HEK293T (cell line): ENCODE measurements around the gene ZDHHC14.

Experiments
- CTCF ChIA-PET: fragments of 350-600 bp; formaldehyde crosslinking; extraction: SDS; loops from one replicate; lab custom pipeline; 2021; ENCODE audit warnings: antibody characterized with exemption, inconsistent platforms; lab: Yijun Ruan, JAX
- POLR2A ChIA-PET: fragments of 350-600 bp; formaldehyde crosslinking; extraction: SDS; loops from one replicate; lab custom pipeline; 2020; ENCODE audit warnings: antibody characterized with exemption, inconsistent platforms; lab: Yijun Ruan, JAX
- DNase-seq: peaks from one replicate; pipeline ENCODE4 v3.0.0; 2012; ENCODE audit warnings: mixed read lengths; ENCODE audit errors: extremely low spot score
- ARNT ChIP-seq: fragments of 450-650 bp; IDR thresholded peaks from 2 replicates; pipeline ENCODE4 v1.6.1; 2017; ENCODE audit warnings: mild to moderate bottlenecking
- BHLHE40 ChIP-seq: fragments of 450-650 bp; IDR thresholded peaks from 2 replicates; pipeline ENCODE4 v1.6.1; 2016; ENCODE audit warnings: mild to moderate bottlenecking, moderate library complexity, borderline replicate concordance
- CTBP1 ChIP-seq: fragments of 450-650 bp; IDR thresholded peaks from 2 replicates; pipeline ENCODE4 v1.6.1; 2016; ENCODE audit warnings: borderline replicate concordance
- ELF4 ChIP-seq: fragments of 450-650 bp; IDR thresholded peaks from 2 replicates; pipeline ENCODE4 v1.6.1; 2017; ENCODE audit warnings: antibody characterized with exemption
- FOXA1 ChIP-seq: fragments of 450-650 bp; IDR thresholded peaks from 2 replicates; pipeline ENCODE4 v1.6.1; 2016; ENCODE audit warnings: mild to moderate bottlenecking
- FOXK2 ChIP-seq: fragments of 450-650 bp; IDR thresholded peaks from 2 replicates; pipeline ENCODE4 v1.6.1; 2016; ENCODE audit warnings: mild to moderate bottlenecking
- FOXM1 ChIP-seq: fragments of 450-650 bp; IDR thresholded peaks from 2 replicates; pipeline ENCODE4 v1.6.1; 2017; ENCODE audit warnings: mild to moderate bottlenecking, borderline replicate concordance
- HDGF ChIP-seq: fragments of 450-650 bp; IDR thresholded peaks from 2 replicates; pipeline ENCODE4 v1.6.1; 2017; ENCODE audit warnings: antibody characterized with exemption, borderline replicate concordance
- L3MBTL2 ChIP-seq: fragments of 450-650 bp; conservative IDR thresholded peaks from 2 replicates; pipeline ENCODE4 v1.6.1; 2016; ENCODE audit warnings: mild to moderate bottlenecking
- LEF1 ChIP-seq: fragments of 450-650 bp; IDR thresholded peaks from 2 replicates; pipeline ENCODE4 v1.6.1; 2017; ENCODE audit warnings: mild to moderate bottlenecking, borderline replicate concordance
- NFRKB ChIP-seq: fragments of 450-650 bp; IDR thresholded peaks from 2 replicates; pipeline ENCODE4 v1.6.1; 2016; ENCODE audit warnings: mild to moderate bottlenecking, moderate library complexity
- SP1 ChIP-seq: fragments of 450-650 bp; IDR thresholded peaks from 2 replicates; pipeline ENCODE4 v1.6.1; 2017
- SUZ12 ChIP-seq: fragments of 450-650 bp; IDR thresholded peaks from 2 replicates; pipeline ENCODE4 v1.6.1; 2016; ENCODE audit warnings: mild to moderate bottlenecking
- TARDBP ChIP-seq: fragments of 450-650 bp; IDR thresholded peaks from 2 replicates; pipeline ENCODE4 v1.6.1; 2016
- ZNF384 ChIP-seq: fragments of 450-650 bp; IDR thresholded peaks from 2 replicates; pipeline ENCODE4 v1.6.1; 2016
- TF ChIP-seq, protein P1 (sequence below): fragments of 450-650 bp; IDR thresholded peaks from 2 replicates; pipeline ENCODE4 v1.6.1; 2016

ZDHHC14 gene

DNA sequence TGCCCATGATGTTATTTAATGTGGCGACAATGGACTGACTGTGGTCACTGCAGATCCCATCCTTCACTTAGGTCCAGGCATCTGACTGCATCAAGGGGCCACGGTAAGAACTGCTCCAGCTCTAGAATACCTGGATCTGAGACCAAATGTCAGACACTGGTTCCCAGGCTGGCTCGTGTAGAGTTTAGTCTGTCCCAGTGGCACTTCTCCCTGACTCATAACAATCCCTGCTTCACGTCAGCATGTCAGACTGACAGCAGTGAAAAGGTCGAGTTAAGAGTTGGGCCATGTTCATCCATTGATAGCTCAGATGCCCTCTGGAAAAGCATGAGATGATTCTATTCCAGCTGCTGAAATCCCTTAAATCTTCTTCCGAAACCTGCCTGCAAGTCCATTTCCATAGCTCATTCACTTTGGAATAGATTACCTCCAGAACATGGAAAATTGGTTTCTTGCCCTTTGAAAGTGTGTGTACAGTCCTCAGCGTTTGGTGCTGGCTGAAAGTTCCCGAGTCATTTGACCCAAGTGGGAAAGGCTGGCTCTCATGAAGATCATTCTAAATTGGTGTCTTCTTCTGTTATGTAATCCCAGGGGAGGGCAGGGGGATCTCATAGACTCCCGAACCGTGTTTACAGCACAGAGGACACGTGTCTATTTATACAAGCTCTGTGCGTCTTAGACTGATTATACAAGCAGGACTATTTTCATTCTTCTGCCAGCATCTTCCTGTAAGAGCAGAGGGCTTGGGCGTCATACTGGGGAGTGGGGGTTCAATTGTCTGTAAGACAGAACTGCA is 160.8 kb downstream of the ZDHHC14 start:
- TF ChIP-seq ZNF384 (no peak), LEF1 (no peak), FOXM1 (no peak), BHLHE40 (no peak), FOXA1 (no peak), SP1 (no peak), ARNT (no peak), ELF4 (no peak)
- TF ChIP-seq, protein P1, sequence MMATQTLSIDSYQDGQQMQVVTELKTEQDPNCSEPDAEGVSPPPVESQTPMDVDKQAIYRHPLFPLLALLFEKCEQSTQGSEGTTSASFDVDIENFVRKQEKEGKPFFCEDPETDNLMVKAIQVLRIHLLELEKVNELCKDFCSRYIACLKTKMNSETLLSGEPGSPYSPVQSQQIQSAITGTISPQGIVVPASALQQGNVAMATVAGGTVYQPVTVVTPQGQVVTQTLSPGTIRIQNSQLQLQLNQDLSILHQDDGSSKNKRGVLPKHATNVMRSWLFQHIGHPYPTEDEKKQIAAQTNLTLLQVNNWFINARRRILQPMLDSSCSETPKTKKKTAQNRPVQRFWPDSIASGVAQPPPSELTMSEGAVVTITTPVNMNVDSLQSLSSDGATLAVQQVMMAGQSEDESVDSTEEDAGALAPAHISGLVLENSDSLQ = no peak
- CTCF ChIA-PET = no interaction called here
- no peak for DNase-seq
- POLR2A ChIA-PET = no interaction called here

DNA sequence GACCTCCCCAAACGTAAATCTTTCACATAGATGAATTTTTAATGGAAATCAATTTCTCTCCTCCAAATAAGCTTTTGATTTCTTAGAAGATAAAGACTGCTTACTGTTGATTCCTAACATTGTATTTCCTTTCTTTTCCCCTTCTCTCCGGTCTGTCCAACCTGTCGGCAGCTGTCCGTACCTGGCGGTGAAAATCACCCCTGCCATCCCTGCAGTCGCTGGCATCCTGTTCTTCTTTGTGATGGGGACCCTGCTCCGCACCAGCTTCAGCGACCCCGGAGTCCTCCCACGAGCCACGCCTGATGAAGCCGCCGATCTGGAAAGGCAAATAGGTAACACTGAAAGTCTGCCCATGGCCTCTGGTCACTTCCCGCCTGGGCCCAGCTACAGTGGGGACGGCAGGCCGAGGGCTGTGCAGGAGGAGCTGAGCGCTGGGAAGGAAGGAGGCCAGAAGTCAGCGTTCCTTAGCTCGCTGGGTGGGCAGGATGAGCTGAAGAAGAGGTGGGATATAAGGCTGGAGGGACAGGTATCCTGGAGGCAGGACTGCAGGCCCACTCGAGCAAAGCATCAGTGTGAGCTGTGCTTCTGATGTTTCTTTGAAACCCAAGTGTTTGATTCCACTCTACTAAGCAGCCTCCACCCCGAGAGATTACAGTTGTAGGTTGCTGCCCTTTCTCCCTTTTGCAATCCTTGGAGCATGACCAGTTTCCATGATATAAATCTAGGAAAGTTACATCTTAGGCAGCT is 161.6 kb downstream of the ZDHHC14 start:
- TF ChIP-seq, protein P1 = no peak
- TF ChIP-seq FOXM1 (no peak), CTBP1 (no peak), HDGF (no peak), TARDBP (no peak), ELF4 (no peak), LEF1 (no peak), FOXK2 (no peak), ZNF384 (no peak), L3MBTL2 (no peak), ARNT (no peak)
- POLR2A ChIA-PET = no interaction called here
- DNase-seq = no peak
- CTCF ChIA-PET = interaction anchor here (0.6 to 0.9 kb wide), 2 partner anchors 12 to 50 kb away, joined by 4 to 6 read pairs; no protein-coding TSS in a partner anchor

DNA sequence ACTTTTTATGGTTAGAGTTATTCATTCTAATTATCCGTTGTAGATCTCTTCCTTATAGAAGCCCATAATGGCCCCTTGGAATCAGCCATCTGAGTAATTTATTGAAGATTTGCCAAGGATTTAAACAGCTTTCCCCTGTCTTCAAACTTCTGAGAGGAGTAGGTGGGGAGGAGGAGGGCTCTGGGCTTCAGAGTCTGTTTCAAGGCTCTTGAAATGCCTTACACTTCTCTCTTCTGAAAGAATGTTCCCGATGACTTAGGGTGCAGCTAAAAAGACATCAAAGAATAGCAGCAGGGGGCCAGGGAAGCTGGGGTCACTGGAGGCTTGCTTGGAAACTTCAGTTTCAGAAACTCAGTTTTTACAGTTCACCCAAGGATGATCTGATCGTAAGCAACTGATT is 165.3 kb downstream of the ZDHHC14 start:
- POLR2A ChIA-PET = no interaction called here
- CTCF ChIA-PET = no interaction called here
- no peak for DNase-seq
- TF ChIP-seq FOXK2 (no peak), L3MBTL2 (no peak), LEF1 (no peak), ARNT (no peak), SP1 (no peak), FOXA1 (no peak), ZNF384 (no peak), CTBP1 (no peak), NFRKB (no peak), FOXM1 (no peak), HDGF (no peak), SUZ12 (no peak), BHLHE40 (no peak), TARDBP (no peak), ELF4 (no peak)
- TF ChIP-seq, protein P1 = no peak

DNA sequence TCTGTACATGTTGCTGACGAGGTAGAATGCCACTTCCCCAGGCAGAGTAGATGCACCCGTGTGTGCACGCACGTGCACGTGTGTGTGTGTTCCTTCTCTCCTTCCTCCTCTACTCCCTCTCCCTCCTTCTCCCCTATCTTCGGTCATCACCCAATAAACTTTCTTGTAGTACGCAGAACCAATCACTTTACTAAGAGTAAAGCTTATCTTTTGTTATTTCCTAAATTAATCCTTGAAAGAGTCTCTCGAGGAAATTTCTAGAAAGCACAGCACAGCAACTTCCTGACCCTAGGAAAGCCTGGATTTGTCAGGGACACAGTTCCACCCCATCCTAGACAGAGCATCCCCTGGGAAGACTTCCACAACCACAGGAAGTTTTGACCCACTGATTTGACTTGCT is 166.1 kb downstream of the ZDHHC14 start:
- POLR2A ChIA-PET = no interaction called here
- CTCF ChIA-PET = no interaction called here
- DNase-seq = no peak
- TF ChIP-seq ARNT (no peak), FOXK2 (no peak), LEF1 (no peak), TARDBP (no peak), ZNF384 (no peak), L3MBTL2 (no peak), NFRKB (no peak), HDGF (no peak), SUZ12 (no peak), SP1 (no peak), FOXM1 (no peak), FOXA1 (no peak)
- TF ChIP-seq, protein P1 = no peak

DNA sequence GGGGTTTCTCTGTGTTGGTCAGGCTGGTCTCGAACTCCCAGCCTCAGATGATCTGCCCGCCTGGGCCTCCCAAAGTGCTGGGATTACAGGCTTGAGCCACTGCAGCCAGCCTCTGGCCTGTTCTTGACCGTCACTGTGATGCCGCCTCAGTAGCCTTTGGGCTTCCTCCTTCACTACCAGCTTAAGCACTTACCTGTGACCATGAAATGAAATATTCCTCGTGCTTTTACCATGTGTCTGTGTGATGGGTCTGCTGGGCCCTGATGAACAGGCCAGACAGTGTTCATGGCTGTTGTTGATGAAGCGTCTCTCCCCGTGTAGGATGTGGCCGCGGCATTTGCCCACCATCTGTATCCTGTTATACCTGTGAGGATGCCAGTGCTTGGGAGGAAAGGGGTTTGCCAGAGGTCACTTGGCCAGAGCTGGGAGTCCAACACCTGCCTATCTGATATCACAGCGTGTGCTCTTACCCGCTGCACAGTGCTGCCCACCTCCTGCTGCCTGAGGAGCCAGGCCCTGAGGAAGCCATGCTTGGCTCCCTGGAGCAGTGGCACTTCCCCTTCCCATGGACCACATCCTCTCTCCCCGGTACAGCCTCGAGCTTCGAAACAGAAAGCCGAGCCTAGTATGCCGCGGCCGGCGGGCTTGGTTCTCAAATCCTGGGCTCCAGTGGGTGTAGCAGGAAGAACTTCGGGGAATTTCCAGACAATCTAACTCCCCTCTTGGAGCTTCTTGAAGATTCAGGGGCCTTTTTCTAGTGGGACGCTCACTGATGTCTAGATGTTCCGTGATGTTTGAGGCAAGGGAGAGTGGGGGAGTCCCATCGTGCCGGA is 167.9 kb downstream of the ZDHHC14 start:
- ChIA-PET POLR2A (no interaction called here), CTCF (no interaction called here)
- TF ChIP-seq HDGF = no peak
- DNase-seq = no peak
